Tracheal epithelial cell (primary cell): ENCODE measurements around the gene HTR2C. TPM values are rescaled to one million over a fixed set of nuclear protein-coding genes. Genes with fewer than 3 reads are reported as not detected.

Experiments
- total RNA-seq: library from RNA; depleted of rRNA; stranded (reverse); fragments of >200 nt; gene quantifications from 2 replicates; pipeline ENCODE4 v1.2.1, GENCODE V29; 2014

Gene HTR2C
- total RNA-seq, result under 0.01 TPM in 1 of 2 replicates, not detected in the other

DNA sequence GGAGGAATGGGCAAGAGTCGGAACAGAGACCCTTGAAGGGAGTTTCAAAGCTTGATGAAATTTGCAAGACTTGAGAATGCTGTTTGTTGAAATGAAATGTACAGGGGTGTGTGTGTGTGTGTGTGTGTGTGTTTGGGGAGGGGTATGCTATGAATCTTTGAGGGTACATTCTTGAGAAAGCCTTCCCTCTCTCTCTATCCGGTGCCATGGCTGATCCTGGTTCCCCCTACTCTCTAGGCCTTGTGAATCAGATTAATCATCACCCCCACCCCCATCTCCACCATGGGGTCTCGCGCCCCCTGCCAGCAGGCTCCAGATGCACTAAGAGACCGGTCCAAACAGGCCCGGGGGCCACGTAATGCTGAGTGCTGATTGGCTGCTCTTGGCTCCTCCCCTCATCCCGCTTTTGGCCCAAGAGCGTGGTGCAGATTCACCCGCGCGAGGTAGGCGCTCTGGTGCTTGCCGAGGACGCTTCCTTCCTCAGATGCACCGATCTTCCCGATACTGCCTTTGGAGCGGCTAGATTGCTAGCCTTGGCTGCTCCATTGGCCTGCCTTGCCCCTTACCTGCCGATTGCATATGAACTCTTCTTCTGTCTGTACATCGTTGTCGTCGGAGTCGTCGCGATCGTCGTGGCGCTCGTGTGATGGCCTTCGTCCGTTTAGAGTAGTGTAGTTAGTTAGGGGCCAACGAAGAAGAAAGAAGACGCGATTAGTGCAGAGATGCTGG lies at the start of gene HTR2C:
Gene HTR2C, plus strand, starts transcription at position 441 of the 729 bp plus-strand sequence. CDS start 142,851 bp downstream, outside the sequence.

